ENCODE results near the gene IGFN1.

IGFN1 gene

DNA sequence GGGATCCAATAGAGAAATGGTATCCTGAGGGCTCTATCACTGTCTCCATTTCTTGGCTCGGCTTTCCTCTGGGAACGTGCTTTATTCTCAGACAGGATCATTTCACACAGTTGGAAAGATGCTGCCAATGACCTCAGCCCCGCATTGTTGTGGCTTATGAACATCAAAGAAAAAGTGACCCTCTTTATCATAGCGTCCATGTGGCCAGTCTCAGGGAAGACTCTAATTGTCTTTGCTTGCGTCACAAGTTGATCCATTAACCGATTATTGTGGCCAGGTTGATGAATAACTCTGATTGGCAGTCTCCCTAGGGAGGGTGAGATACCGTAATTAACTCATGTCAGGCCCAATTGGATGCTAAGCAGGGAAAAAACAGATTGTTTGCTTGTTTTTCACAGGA is 26.0 kb upstream of the IGFN1 start:
- DNase-seq = no peak

- DNase-seq = peak; percentile 47
These were observed 23.3 kb upstream of the IGFN1 start for GRCh38 chr1:201167041-201167991.

DNA sequence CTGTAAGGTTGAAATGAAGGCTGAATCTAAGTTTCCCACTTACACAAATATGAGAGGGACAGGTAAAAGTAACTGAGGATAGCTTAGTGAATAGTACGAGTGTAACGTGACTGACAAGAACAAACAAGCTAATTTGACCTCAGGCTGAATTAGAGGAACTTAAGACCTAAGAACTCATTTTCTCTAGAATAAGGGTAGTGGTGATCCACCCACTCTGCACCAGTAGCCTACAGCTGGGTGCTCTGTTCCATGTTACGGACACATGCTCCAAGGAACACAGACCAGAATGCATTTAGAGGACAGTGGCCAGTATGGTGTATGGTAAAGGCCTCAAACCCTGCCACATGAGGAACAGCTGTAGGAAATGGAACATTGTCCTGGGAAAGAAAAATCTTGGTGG is 21.4 kb upstream of the IGFN1 start:
- DNase-seq = no peak

GRCh38 chr1:201169971-201170532 is 20.6 kb upstream of the IGFN1 start:
- no peak for DNase-seq

- peak; percentile 75 for DNase-seq
These were observed 20.0 kb upstream of the IGFN1 start for GRCh38 chr1:201170533-201171062.

- DNase-seq = no peak
These were observed 19.3 kb upstream of the IGFN1 start for GRCh38 chr1:201171063-201172036.

DNA sequence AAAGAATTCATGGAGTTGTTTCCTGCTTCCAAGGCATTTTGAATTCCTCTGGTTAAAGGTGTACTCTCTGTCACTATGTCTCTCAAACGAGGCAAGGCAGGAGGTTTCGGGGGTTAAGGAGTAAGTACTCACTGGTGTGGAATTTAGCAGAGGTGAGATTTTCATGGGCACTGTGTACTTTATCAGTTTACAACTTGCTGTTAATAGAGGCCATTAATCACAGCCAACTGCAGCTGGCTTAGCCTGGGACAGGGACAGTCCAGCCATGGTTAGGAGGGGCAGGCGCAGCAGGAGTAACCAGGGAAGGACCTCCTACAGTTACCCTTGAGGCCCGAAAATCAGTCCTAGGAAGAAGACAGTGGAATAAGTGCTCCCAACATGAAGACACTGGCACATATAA is 18.3 kb upstream of the IGFN1 start:
- no peak for DNase-seq

DNA sequence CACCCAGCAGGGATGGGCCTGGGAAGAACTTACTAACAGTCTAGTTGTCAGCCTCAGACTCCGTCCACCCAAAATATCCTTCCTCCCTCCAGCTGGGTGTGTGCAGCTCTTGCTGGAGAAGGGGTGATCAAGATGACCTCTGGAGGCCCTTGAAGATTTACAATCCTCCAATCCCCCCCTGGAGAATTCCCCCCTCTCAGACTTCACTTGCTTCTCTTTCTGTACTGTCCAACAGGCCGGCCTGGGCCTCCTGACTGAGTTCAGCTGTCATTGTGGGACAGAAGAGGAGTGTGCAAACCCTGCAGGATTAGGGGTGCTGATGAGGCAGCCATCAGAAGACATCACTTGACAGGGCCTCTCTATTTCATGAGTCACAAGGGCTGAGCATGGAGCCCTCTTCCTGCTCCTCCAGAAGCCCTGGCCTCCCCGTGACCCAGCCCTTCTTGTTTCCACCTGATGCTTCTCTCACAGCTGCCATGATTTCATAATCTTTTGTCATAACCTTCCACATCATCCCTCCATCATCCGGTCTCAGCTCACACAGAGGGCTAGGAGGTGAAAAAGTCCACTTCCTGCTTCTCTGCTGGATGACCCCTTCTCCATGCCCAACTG is 17.5 kb upstream of the IGFN1 start:
- DNase-seq = no peak

GRCh38 chr1:201173736-201174135 is 16.9 kb upstream of the IGFN1 start:
- DNase-seq = no peak

- no peak for DNase-seq
These were observed 14.7 kb upstream of the IGFN1 start for GRCh38 chr1:201175820-201176500.

GRCh38 chr1:201176940-201177339 is 13.7 kb upstream of the IGFN1 start:
- no peak for DNase-seq

- no peak for DNase-seq
These were observed 11.9 kb upstream of the IGFN1 start for GRCh38 chr1:201178718-201179117.

- DNase-seq = no peak
These were observed 10.5 kb upstream of the IGFN1 start for GRCh38 chr1:201180141-201180540.

GRCh38 chr1:201180901-201181300 is 9.7 kb upstream of the IGFN1 start:
- DNase-seq = no peak

DNA sequence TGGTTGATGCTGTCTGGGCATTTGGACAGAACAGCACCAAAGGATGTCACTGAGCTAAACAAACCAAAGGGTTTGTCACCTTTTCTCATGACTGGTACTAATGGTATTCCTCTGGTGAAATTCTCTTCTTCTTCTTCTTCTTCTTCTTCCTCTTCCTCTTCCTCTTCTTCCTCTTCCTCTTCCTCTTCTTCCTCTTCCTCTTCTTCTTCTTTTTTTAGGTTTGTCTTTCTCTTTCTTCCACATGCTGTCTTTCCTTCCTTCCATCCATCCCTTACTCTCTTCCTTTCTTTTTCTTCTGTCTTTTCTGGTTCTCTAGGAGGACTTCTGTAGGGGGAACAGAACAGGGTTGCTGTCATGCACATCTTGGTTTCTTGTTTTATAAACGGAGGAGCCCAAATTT is 9.3 kb upstream of the IGFN1 start:
- no peak for DNase-seq

DNA sequence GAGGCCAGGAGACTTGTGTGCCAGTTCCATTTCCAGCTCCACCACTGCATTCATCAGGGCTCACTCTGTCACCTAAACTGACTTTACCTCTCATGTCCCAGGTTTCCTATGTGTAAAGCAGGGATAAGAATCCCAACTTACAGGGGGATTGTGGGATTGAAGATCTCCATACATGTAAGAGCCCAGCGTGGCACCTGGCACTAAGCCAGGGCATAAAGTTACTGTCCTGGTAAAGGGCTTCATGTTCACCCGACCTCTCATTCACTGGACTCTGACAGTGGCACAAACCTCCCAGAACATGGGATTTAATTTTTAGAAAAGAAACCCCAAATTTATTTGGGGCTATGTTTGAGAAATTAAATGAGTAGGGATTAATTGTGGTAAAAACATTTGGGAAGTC is 8.9 kb upstream of the IGFN1 start:
- no peak for DNase-seq

- peak; percentile 39 for DNase-seq
These were observed 7.4 kb upstream of the IGFN1 start for GRCh38 chr1:201183209-201183608.

- no peak for DNase-seq
These were observed 6.9 kb upstream of the IGFN1 start for GRCh38 chr1:201183753-201184152.

DNA sequence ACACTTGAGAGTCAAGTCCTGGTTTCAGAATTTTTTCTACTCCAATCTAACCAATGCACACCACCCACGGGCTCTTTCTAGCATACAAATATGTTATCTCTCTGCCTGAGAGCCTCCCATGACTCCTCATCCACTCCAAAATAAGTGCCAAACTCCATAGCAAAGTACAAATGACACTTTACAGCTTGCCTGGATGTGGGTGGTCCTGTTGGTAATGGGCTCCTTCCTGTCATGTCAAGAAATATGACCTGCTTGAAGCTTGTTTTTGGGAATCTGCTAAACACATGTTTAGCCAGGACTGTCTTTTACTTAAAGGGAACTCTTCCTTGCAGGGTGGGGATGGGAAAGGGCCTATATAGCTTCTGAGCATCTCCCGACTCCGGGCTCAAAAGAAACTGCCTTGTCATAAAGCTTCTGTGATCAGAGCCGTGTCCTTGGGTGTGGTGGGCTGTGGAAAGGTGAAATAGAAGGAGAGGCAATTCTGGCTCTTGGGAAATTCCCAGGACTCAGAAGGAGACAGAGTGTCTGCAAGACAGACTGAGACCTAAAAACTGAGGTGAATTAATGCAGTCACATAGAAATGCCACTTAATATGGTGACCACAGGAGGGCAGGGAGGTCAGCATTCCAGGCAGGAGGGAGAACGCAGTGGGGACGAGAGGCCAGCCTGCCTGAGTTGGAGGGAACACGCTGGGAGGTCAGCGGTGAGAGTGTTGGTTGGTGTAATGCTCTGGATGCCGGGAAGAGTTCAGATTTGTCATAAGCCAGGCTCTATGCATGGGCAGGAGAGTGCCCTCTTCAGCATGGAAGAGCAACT is 6.1 kb upstream of the IGFN1 start:
- no peak for DNase-seq

- no peak for DNase-seq
These were observed 5.5 kb upstream of the IGFN1 start for GRCh38 chr1:201185123-201185453.

- DNase-seq = no peak
These were observed 5.0 kb upstream of the IGFN1 start for GRCh38 chr1:201185527-201186128.

Data from NCI-H748 treated with DMSO at 0.1 percent for 48 hours (cell line).